PC-9 (cell line): ENCODE measurements around the gene KRT36. TPM values are rescaled to one million over a fixed set of nuclear protein-coding genes. Genes with fewer than 3 reads are reported as not detected.

Source experiments
- BruUV-seq: library from RNA; stranded (reverse); fragments of 400-500 nt; replicated peaks from 2 replicates; lab custom pipeline; 2021; lab: Mats Ljungman, UMichigan
- CTCF ChIA-PET: fragments of 300-600 bp; sonication (Branson Sonifier 250); formaldehyde crosslinking; loops from one replicate; lab custom pipeline; 2022; ENCODE audit warnings: antibody characterized with exemption; lab: Charles Lee
- POLR2A ChIA-PET: fragments of 300-600 bp; sonication (Branson Sonifier 250); formaldehyde crosslinking; loops from one replicate; lab custom pipeline; 2022; ENCODE audit warnings: antibody characterized with exemption; ENCODE audit not compliant: unreplicated experiment; lab: Charles Lee
- DNase-seq, 2 experiments: peaks; one replicate each; pipeline versions ENCODE4 v3.0.0 to v3.0.0-alpha.2; 2015 to 2022; ENCODE audit warnings: mixed read lengths in 1 of 2
- H2AFZ ChIP-seq: fragments of 200-600 bp; sonication (generic); 2 replicates; pipeline ENCODE4 v1.8.1; 2017; ENCODE audit warnings: antibody characterized with exemption
- H3F3A ChIP-seq: fragments of 200-600 bp; sonication (generic); 2 replicates; pipeline ENCODE4 v1.8.1; 2017; ENCODE audit warnings: antibody characterized with exemption, mild to moderate bottlenecking, low read depth; ENCODE audit not compliant: insufficient read depth
- H3K27ac ChIP-seq: fragments of 200-600 bp; sonication (generic); 2 replicates; pipeline ENCODE4 v1.6.1; 2016; ENCODE audit warnings: mixed run types
- H3K27me3 ChIP-seq: fragments of 200-600 bp; sonication (generic); 2 replicates; pipeline ENCODE4 v1.6.1; 2016; ENCODE audit warnings: low read depth, mixed run types; ENCODE audit not compliant: insufficient read depth
- H3K36me3 ChIP-seq: fragments of 200-600 bp; sonication (generic); 2 replicates; pipeline ENCODE4 v1.6.1; 2016; ENCODE audit warnings: low read depth, mixed run types
- H3K4me1 ChIP-seq: fragments of 200-600 bp; sonication (generic); replicated peaks from 2 replicates; pipeline ENCODE4 v1.6.1; 2016; ENCODE audit warnings: mixed run types; ENCODE audit not compliant: insufficient read depth
- H3K4me2 ChIP-seq: fragments of 200-600 bp; sonication (generic); 2 replicates; pipeline ENCODE4 v1.6.1; 2017; ENCODE audit warnings: mixed run types
- H3K4me3 ChIP-seq: fragments of 200-600 bp; sonication (generic); 2 replicates; pipeline ENCODE4 v1.6.1; 2016; ENCODE audit warnings: mixed run types
- H3K79me2 ChIP-seq: fragments of 200-600 bp; sonication (generic); 2 replicates; pipeline ENCODE4 v1.6.1; 2017; ENCODE audit warnings: low read depth, mixed run types
- H3K9me2 ChIP-seq: fragments of 200-600 bp; sonication (generic); 2 replicates; pipeline ENCODE4 v1.8.1; 2017; ENCODE audit warnings: mild to moderate bottlenecking; ENCODE audit not compliant: insufficient read depth
- H3K9me3 ChIP-seq: fragments of 200-600 bp; sonication (generic); 2 replicates; pipeline ENCODE4 v1.8.1; 2016; ENCODE audit warnings: low read depth; ENCODE audit not compliant: insufficient read depth
- H4K20me1 ChIP-seq: fragments of 200-600 bp; sonication (generic); 2 replicates; pipeline ENCODE4 v1.8.1; 2017; ENCODE audit not compliant: insufficient read depth
- EZH2 ChIP-seq: fragments of 200-600 bp; sonication (generic); IDR thresholded peaks from 2 replicates; pipeline ENCODE4 v1.8.0; 2017; ENCODE audit warnings: antibody characterized with exemption, low read depth
- intact Hi-C: fragments of 100-400 bp; cut with micrococcal nuclease; formaldehyde crosslinking; loops from one replicate; pipeline ENCODE4 v1.10.0; 2022; ENCODE audit not compliant: unreplicated experiment
- total RNA-seq: library from RNA; stranded (reverse); gene quantifications from 2 replicates; pipeline ENCODE4 v1.2.3, GENCODE V29; 2021
- TF ChIP-seq, protein P1 (sequence below): fragments of 200-600 bp; sonication (generic); conservative IDR thresholded peaks from 2 replicates; pipeline ENCODE4 v1.6.1; 2017; ENCODE audit warnings: mixed run types, antibody characterized with exemption, mild to moderate bottlenecking, moderate library complexity

KRT36 gene
- total RNA-seq, 1 experiment from 2014 or later, result not detected

DNA sequence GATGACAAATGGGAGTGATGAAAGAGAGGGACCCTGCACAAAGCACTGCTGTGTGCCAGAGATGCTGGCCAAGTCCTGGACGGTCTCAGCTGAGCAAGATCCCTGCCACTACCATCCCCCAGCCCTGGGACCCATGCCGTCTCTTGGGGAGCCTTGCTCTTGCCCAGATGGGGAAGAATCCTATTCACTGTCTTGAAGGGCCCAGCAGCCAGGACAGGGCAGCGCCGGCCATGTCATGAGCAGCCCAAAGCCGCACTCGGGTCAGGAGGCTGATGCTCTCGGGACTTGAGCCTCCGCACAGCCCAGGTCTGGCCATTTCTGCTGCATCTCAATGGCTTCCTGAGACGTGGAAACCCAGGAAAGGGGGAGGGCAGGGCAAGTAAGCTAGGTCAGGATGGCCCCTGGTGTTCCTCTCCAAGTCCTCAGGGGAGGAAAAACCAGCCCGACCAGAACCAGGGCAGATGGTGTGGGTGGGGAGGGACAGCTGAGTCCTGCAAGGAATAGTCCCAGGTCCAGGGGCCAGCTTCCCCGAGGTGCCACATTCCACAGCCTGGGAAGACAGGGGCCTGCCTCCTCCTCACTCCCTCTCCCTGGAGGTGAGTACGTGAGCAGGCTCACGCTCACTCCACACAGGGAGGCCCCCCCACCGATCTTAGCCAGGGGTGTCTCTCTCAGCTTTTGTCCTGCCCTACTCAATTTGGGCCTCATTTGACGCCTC is 46.2 kb upstream of the KRT36 start:
- intact Hi-C loops, result loop anchor here (1.0 kb wide), 1 partner anchor 8 kb away; the partner anchor contains the start of gene KRT19
- peaks cover 98% of the 10 kb centered on the region for H3K4me1 ChIP-seq
- no TSS peak for BruUV-seq
- H3K27me3 ChIP-seq, result no peaks in the 10 kb centered on the region
- H3K4me3 ChIP-seq, result peak overlapping the region; percentile 8; the same call in 1 of the 2 replicates
- H2AFZ ChIP-seq, result no peak overlapping the region
- H3K27ac ChIP-seq, result peak overlapping the region; percentile 80
- peaks cover 68% of the 10 kb centered on the region for H3F3A ChIP-seq
- POLR2A ChIA-PET, result interaction anchor here (0.5 to 0.6 kb wide), 5 partner anchors 10 to 431 kb away, joined by 3 to 4 read pairs (median 4); partner anchors contain the start of genes CNP and EIF1
- H3K9me3 ChIP-seq, result no peaks in the 10 kb centered on the region
- no peaks in the 10 kb centered on the region for H3K9me2 ChIP-seq
- no peaks in the 10 kb centered on the region for H4K20me1 ChIP-seq
- H3K4me2 ChIP-seq, result peak overlapping the region; percentile 75
- TF ChIP-seq EZH2, result no peak
- TF ChIP-seq, protein P1, sequence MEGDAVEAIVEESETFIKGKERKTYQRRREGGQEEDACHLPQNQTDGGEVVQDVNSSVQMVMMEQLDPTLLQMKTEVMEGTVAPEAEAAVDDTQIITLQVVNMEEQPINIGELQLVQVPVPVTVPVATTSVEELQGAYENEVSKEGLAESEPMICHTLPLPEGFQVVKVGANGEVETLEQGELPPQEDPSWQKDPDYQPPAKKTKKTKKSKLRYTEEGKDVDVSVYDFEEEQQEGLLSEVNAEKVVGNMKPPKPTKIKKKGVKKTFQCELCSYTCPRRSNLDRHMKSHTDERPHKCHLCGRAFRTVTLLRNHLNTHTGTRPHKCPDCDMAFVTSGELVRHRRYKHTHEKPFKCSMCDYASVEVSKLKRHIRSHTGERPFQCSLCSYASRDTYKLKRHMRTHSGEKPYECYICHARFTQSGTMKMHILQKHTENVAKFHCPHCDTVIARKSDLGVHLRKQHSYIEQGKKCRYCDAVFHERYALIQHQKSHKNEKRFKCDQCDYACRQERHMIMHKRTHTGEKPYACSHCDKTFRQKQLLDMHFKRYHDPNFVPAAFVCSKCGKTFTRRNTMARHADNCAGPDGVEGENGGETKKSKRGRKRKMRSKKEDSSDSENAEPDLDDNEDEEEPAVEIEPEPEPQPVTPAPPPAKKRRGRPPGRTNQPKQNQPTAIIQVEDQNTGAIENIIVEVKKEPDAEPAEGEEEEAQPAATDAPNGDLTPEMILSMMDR, result no peak
- CTCF ChIA-PET, result interaction anchor here (0.5 to 1.9 kb wide), 3 partner anchors 10 to 112 kb away, joined by 3 to 6 read pairs (median 3); no protein-coding TSS in a partner anchor
- no peaks in the 10 kb centered on the region for H3K36me3 ChIP-seq
- peak; percentile 85 to 89 for DNase-seq
- peaks cover 7% of the 10 kb centered on the region; the same call in 1 of the 2 replicates for H3K79me2 ChIP-seq

DNA sequence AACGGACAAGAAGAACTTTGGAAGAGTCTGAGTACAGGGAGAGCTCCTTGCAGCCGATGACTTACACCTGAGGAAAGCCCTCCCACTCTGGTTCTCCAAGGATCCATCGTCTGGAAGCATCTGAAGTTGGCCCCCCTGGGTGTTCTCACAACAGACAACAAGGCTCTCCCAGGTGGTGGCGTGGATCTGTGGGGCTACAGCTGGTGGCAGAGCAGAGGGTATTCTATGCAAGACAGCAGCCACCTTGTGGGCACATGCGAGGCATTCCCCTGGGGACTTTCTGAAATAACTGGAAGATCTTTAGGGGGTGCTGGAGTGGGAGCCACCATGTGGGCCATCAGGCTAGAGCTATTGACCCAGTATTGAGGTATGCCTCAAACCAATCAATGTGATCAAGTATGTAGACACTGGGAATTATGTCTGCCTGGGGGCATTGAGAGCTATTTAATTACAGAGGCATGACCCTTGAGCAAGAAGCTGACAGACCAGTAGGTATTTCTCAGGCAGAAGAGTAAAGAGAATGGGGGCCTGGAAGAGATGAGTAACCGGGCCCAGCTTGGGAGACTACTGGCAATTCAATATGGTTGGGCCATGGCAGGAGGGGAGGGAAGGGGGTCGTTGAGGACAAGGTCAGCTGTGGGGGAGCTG is 45.3 kb upstream of the KRT36 start:
- Histone ChIP-seq H4K20me1 (no peaks in the 10 kb centered on the region), H3K9me2 (no peaks in the 10 kb centered on the region), H3K4me1 (peaks cover 96% of the 10 kb centered on the region), H2AFZ (no peak overlapping the region), H3F3A (peaks cover 70% of the 10 kb centered on the region), H3K79me2 (peaks cover 7% of the 10 kb centered on the region; the same call in 1 of the 2 replicates), H3K27ac (peak overlapping the region; percentile 80), H3K9me3 (no peaks in the 10 kb centered on the region), H3K27me3 (no peaks in the 10 kb centered on the region), H3K4me2 (peak overlapping the region; percentile 75), H3K4me3 (no peak overlapping the region), H3K36me3 (no peaks in the 10 kb centered on the region)
- peak in 1 of 2 experiments; percentile 56 for DNase-seq
- CTCF ChIA-PET, result interaction anchor here (0.6 to 1.9 kb wide), 2 partner anchors 14 to 633 kb away, joined by 4 to 6 read pairs; no protein-coding TSS in a partner anchor
- no peak for TF ChIP-seq EZH2
- TF ChIP-seq, protein P1, result no peak; the same call in 1 of the 2 replicates
- BruUV-seq, result no TSS peak
- intact Hi-C loops, result no loop called here
- POLR2A ChIA-PET, result interaction anchor here (0.5 to 0.6 kb wide), 2 partner anchors 431 to 626 kb away, joined by 3 to 4 read pairs; partner anchors contain the start of gene CNP

- Histone ChIP-seq H4K20me1 (no peaks in the 10 kb centered on the region), H3K9me2 (no peaks in the 10 kb centered on the region), H3K36me3 (no peaks in the 10 kb centered on the region), H3K4me3 (no peak overlapping the region), H3K79me2 (peaks cover 11% of the 10 kb centered on the region), H3K27ac (no peak overlapping the region), H2AFZ (no peak overlapping the region), H3K4me1 (peaks cover 96% of the 10 kb centered on the region), H3F3A (peaks cover 72% of the 10 kb centered on the region), H3K27me3 (no peaks in the 10 kb centered on the region), H3K9me3 (no peaks in the 10 kb centered on the region), H3K4me2 (no peak overlapping the region)
- no TSS peak for BruUV-seq
- no peak for DNase-seq
- intact Hi-C loops, result no loop called here
- POLR2A ChIA-PET, result interaction anchor here (0.6 to 0.7 kb wide), 4 partner anchors 16 to 155 kb away, joined by 4 to 10 read pairs (median 8); partner anchors contain the start of gene EIF1
- TF ChIP-seq EZH2, result no peak
- TF ChIP-seq, protein P1, result no peak
- CTCF ChIA-PET, result interaction anchor here (0.6 kb wide), 1 partner anchor 611 kb away, joined by 3 read pairs; no protein-coding TSS in a partner anchor
These were observed 43.9 kb upstream of the KRT36 start for GRCh38 chr17:41533613-41534012.
